ENCODE data around the gene ZNF148. TPM values are rescaled to one million over a fixed set of nuclear protein-coding genes. Genes with fewer than 3 reads are reported as not detected.

The ZNF148 gene
- polyA plus RNA-seq, 1 donor = 22.9 TPM

DNA sequence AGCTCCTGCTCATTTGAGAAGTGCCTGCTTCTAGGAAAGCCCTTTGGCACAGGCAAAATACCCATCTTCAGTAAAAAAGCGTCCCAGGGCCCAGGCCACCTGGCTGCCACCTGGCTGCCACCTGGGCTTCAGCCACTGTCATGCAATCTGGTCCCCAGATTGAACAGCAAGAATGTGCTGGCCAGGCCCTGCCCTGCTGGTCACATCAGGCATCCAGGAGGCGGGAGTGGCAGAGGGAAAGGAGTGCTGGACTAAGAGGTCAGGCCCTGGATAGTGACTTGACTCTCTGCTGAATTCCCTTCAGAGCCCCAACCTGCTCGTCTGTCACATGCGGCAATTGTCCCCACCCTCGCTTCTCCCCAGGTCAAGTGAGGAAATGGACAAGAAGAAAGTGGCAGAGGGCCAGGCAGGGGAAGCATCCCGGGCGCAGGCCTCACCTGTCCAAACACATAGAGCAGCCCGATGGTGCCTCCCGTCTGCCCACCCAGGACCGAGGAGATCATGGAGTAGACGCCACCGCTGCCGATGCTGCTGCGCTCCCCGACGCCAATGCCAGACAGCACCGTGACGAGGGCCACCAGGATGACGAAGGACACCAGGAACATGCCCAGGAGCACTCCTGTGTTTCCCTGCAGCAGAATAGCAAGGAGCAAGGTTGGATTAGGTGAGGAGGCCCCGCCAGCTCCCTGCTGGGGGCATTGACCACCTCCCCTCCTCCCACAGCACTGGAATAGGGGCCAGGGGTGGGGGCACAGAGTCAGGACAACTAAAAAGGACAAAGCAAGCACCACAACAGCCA is 188.1 kb downstream of the ZNF148 start:
- no peak overlapping the region for H3K4me3 ChIP-seq (ENCODE audit: low read length)
- peaks cover 43% of the 10 kb centered on the region for H3K36me3 ChIP-seq (ENCODE audit: control insufficient read depth, insufficient read depth, low read length)
- WGBS (ENCODE audit: insufficient coverage, low lambda C conversion rate) = 95% methylated on average over 4 of the region's 20 CpGs
- DNase-seq = no peak
- H3K9me3 ChIP-seq (ENCODE audit: control insufficient read depth, low read depth, low read length) = no peaks in the 10 kb centered on the region
- H3K27ac ChIP-seq (ENCODE audit: low read length) = no peak overlapping the region
- peaks cover 8% of the 10 kb centered on the region for H3K4me1 ChIP-seq (ENCODE audit: control insufficient read depth, insufficient read depth, low read length)
- H3K27me3 ChIP-seq (ENCODE audit: control insufficient read depth, insufficient read depth, low read length) = no peaks in the 10 kb centered on the region

DNA sequence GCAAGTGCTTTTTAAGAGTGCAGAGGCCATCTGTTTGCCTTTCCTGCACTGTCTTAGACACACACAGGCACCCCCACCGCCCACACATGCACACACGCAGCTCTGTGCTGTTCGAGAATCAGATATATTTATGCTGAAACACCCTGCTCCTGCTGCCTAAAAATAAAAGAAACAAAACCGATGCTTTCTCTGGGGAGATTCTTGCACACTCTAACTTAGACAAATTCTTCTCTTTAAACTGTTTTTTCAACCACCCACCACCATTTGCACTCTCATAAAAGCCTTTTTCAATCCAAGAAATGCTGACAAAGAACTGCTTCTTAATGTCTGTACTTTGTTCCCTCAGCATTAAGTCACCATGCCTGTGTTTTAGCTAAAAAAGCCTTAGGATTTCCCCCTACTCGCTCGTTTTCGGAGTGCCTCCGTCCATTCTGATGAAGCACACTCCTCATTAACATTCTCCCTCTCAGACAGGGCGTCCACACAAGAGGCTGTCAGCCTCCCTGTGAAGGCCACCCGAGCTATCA is 188.8 kb downstream of the ZNF148 start:
- peak in 1 of 2 donors; percentile 33 for DNase-seq
- no peaks in the 10 kb centered on the region for H3K27me3 ChIP-seq (ENCODE audit: control insufficient read depth, insufficient read depth, low read length)
- no peaks in the 10 kb centered on the region for H3K9me3 ChIP-seq (ENCODE audit: control insufficient read depth, low read depth, low read length)
- 40% methylated on average over 1 of the region's 10 CpGs for WGBS (ENCODE audit: insufficient coverage, low lambda C conversion rate)
- H3K27ac ChIP-seq (ENCODE audit: low read length) = no peak overlapping the region
- H3K4me1 ChIP-seq (ENCODE audit: control insufficient read depth, insufficient read depth, low read length) = peaks cover 8% of the 10 kb centered on the region
- H3K4me3 ChIP-seq (ENCODE audit: low read length) = no peak overlapping the region
- H3K36me3 ChIP-seq (ENCODE audit: control insufficient read depth, insufficient read depth, low read length) = peaks cover 45% of the 10 kb centered on the region

DNA sequence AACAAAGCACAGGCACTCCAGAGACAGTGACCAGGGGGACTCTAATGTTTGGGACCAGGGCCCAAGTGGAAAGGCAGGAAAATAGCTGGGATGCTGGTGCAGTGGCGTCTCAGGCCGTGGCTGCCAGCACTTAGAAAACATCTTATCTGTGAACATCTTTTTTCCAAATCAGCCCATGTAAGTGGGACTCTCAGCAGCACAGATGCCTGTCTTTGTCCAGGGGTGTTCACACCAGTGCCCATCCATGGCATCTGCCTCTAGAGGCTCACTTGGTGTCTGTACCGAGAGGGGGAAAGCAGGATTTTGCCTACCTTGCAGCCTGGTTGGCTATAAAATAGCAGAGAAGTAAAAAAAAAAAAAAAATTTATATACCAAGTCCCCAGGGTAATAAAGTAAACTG is 189.3 kb downstream of the ZNF148 start:
- Histone ChIP-seq H3K36me3 (ENCODE audit: control insufficient read depth, insufficient read depth, low read length) (peaks cover 43% of the 10 kb centered on the region), H3K27ac (ENCODE audit: low read length) (no peak overlapping the region)
- no CpG with 5 or more reads among the region's 3 CpGs for WGBS (ENCODE audit: insufficient coverage, low lambda C conversion rate)

GRCh38 chr3:125179884-125180240 is 195.3 kb downstream of the ZNF148 start:
- no peaks in the 10 kb centered on the region for H3K4me1 ChIP-seq (ENCODE audit: control insufficient read depth, insufficient read depth, low read length)
- WGBS (ENCODE audit: insufficient coverage, low lambda C conversion rate) = no CpG with 5 or more reads among the region's 1 CpG
- no peaks in the 10 kb centered on the region for H3K9me3 ChIP-seq (ENCODE audit: control insufficient read depth, low read depth, low read length)

More for the DNA sequence above, 189.3 kb downstream of the ZNF148 start:
- Histone ChIP-seq H3K27me3 (ENCODE audit: control insufficient read depth, insufficient read depth, low read length) (no peaks in the 10 kb centered on the region), H3K4me1 (ENCODE audit: control insufficient read depth, insufficient read depth, low read length) (peaks cover 8% of the 10 kb centered on the region), H3K4me3 (ENCODE audit: low read length) (no peak overlapping the region), H3K9me3 (ENCODE audit: control insufficient read depth, low read depth, low read length) (no peaks in the 10 kb centered on the region)
- no peak for DNase-seq

GRCh38 chr3:125179143-125179883 is 195.8 kb downstream of the ZNF148 start:
- DNase-seq = no peak
- WGBS (ENCODE audit: insufficient coverage, low lambda C conversion rate) = 83% methylated on average over 1 of the region's 3 CpGs
- Histone ChIP-seq H3K27ac (ENCODE audit: low read length) (no peak overlapping the region), H3K27me3 (ENCODE audit: control insufficient read depth, insufficient read depth, low read length) (no peaks in the 10 kb centered on the region), H3K9me3 (ENCODE audit: control insufficient read depth, low read depth, low read length) (peaks cover 1% of the 10 kb centered on the region), H3K36me3 (ENCODE audit: control insufficient read depth, insufficient read depth, low read length) (peaks cover 13% of the 10 kb centered on the region), H3K4me1 (ENCODE audit: control insufficient read depth, insufficient read depth, low read length) (no peaks in the 10 kb centered on the region), H3K4me3 (ENCODE audit: low read length) (no peak overlapping the region)

More at GRCh38 chr3:125179884-125180240, 195.3 kb downstream of the ZNF148 start:
- H3K4me3 ChIP-seq (ENCODE audit: low read length) = no peak overlapping the region
- H3K27me3 ChIP-seq (ENCODE audit: control insufficient read depth, insufficient read depth, low read length) = no peaks in the 10 kb centered on the region
- DNase-seq = no peak
- H3K27ac ChIP-seq (ENCODE audit: low read length) = no peak overlapping the region
- H3K36me3 ChIP-seq (ENCODE audit: control insufficient read depth, insufficient read depth, low read length) = peaks cover 15% of the 10 kb centered on the region

DNA sequence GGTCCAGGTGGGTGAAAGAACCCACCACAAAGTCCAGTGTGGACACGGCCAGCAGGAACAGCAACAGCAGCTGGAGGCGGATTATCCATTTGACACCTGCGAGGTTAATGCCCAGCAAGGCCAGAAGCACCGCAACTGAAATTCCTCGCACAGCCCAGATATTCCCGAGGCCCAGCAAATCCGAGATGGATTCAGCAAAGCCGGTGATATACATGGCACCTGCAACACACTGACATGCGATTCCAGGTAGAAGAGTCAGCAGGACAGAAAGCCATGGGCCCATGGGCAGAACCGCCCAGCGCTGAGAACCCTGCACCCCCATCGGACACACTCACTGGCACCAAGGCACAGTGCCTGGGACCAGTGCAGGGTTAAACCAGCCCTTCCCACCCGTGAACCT is 197.4 kb downstream of the ZNF148 start:
- no CpG with 5 or more reads among the region's 13 CpGs for WGBS (ENCODE audit: insufficient coverage, low lambda C conversion rate)
- H3K36me3 ChIP-seq (ENCODE audit: control insufficient read depth, insufficient read depth, low read length) = peaks cover 6% of the 10 kb centered on the region
- H3K27ac ChIP-seq (ENCODE audit: low read length) = no peak overlapping the region
- no peaks in the 10 kb centered on the region for H3K27me3 ChIP-seq (ENCODE audit: control insufficient read depth, insufficient read depth, low read length)
- no peak overlapping the region for H3K4me3 ChIP-seq (ENCODE audit: low read length)
- H3K9me3 ChIP-seq (ENCODE audit: control insufficient read depth, low read depth, low read length) = peaks cover 6% of the 10 kb centered on the region
- DNase-seq = no peak
- H3K4me1 ChIP-seq (ENCODE audit: control insufficient read depth, insufficient read depth, low read length) = no peaks in the 10 kb centered on the region

Other genes starting within 250 kb of the ZNF148 start
- gene SLC12A8, start 162.6 kb downstream of the ZNF148 start, polyA plus RNA-seq = 21.6 TPM
- 70.2 TPM for gene SNX4, start 144.9 kb upstream of the ZNF148 start, polyA plus RNA-seq
- gene OSBPL11, start 220.2 kb upstream of the ZNF148 start, polyA plus RNA-seq = 13.5 TPM

Data from large intestine (tissue), 3 donors.